Mucosa of rectum (tissue), 2 donors: ENCODE measurements around the gene OR4C45.
"Not testable (repeated sequence)": the region's sequence is repeated elsewhere in the genome, so short reads cannot be mapped to it uniquely, and the experiment has no call there.

Experiments
- H3K27ac ChIP-seq, 2 donors: one replicate each; pipeline ENCODE4 v1.7.0; 2013; ENCODE audit warnings: inconsistent platforms in 2 of 2, low read depth in 2 of 2, low read length in 2 of 2
- H3K27me3 ChIP-seq, 2 donors: one replicate each; pipeline ENCODE4 v1.7.0; 2013; ENCODE audit warnings: low read length in 2 of 2; ENCODE audit not compliant: control insufficient read depth in 2 of 2, insufficient read depth in 2 of 2
- H3K36me3 ChIP-seq, 2 donors: one replicate each; pipeline ENCODE4 v1.7.0; 2013; ENCODE audit warnings: low read length in 2 of 2; ENCODE audit not compliant: control insufficient read depth in 2 of 2, insufficient read depth in 2 of 2
- H3K4me1 ChIP-seq, 2 donors: one replicate each; pipeline ENCODE4 v1.7.0; 2013; ENCODE audit warnings: low read length in 2 of 2, mild to moderate bottlenecking in 1 of 2; ENCODE audit not compliant: control insufficient read depth in 2 of 2, insufficient read depth in 2 of 2
- H3K4me3 ChIP-seq, 2 donors: one replicate each; pipeline ENCODE4 v1.7.0; 2013; ENCODE audit warnings: low read length in 2 of 2
- H3K9ac ChIP-seq, 2 donors: one replicate each; pipeline ENCODE4 v1.7.0; 2013; ENCODE audit warnings: low read length in 2 of 2, low read depth in 1 of 2, mild to moderate bottlenecking in 1 of 2
- H3K9me3 ChIP-seq, 2 donors: one replicate each; pipeline ENCODE4 v1.7.0; 2013; ENCODE audit warnings: low read length in 2 of 2; ENCODE audit not compliant: control insufficient read depth in 2 of 2
- donor health status: healthy.
- donor health status: Normal muscosa, but diverticular disease.

The OR4C45 gene

DNA sequence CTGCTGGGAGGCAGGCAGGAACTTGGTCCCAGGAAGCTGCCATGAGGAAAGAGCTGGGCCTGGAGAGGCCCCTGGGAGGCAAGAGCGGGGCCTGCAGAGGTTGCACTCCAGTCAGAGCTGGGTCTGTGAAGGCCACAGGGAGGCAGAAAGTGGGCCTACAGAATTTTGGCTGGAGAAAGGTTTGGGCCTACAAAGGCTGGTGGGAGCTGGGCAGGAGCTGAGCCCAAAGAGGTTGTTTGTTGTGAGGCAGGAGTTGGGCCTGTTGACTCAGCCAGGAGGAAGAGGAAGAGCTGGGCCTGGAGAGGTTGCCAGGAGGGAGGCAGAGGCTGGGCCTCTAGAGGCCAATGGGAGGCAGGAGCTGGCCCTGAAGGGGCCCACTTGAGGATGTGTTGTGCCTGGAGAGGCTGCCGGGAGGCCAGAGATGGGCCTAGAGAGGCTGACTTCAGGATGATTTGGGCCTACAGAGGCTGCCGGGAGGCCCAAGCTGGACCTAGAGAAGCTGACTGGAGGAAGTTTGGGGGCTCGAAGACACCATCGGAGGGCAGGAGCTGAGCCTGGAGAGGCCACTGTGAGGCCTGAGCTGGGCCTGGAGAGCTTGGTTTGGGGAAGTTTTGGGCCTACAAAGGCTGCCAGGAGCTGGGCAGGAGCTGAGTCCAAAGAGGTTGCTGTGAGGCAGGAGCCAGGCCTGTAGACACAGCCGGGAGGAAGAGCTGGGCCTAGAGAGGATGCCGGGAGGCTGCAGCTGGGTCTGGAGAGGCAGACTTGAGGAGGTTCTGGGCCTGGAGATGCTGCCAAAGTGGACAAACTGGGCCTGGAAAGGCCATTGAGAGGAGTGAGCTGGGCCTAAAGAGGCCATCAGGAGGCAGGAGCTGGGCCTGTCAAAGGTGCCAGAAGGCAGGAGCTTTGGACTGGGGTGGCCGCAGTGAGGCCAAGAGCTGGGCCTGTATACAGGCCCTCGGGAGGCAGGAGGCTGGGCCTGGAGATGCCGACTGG, 40.7 kb downstream of the OR4C45 start:
- H3K4me3 ChIP-seq = no peak overlapping the region
- H3K9ac ChIP-seq = no peak overlapping the region
- no peaks in the 10 kb centered on the region for H3K4me1 ChIP-seq
- no peak overlapping the region for H3K27ac ChIP-seq
- no peaks in the 10 kb centered on the region for H3K36me3 ChIP-seq
- peaks cover 0 to 7% of the 10 kb centered on the region in 2 donors for H3K9me3 ChIP-seq
- H3K27me3 ChIP-seq = no peaks in the 10 kb centered on the region

DNA sequence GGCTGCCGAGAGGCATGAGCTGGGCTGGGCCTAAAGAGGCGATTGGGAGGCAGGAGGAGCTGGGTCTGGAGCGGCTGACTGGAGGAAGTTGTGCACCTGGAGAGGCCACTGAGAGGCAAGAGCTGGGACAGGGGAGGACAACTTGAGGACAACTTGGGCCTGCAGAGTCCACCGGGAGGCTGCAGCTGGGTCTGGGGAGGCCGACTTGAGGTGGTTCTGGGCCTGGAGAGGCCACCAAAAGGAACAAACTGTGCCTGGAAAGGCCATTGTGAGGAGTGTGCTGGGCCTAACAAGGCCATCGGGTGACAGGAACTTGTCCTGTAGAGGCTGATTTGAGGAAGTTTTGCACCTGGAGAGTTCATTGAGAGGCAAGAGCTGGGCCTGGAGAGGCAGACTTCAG, 41.5 kb downstream of the OR4C45 start:
- H3K36me3 ChIP-seq = no peaks in the 10 kb centered on the region
- H3K27me3 ChIP-seq = no peaks in the 10 kb centered on the region
- no peak overlapping the region for H3K4me3 ChIP-seq
- H3K27ac ChIP-seq = no peak overlapping the region
- H3K9ac ChIP-seq = no peak overlapping the region
- H3K9me3 ChIP-seq = peaks cover 0 to 7% of the 10 kb centered on the region in 2 donors
- no peaks in the 10 kb centered on the region for H3K4me1 ChIP-seq

DNA sequence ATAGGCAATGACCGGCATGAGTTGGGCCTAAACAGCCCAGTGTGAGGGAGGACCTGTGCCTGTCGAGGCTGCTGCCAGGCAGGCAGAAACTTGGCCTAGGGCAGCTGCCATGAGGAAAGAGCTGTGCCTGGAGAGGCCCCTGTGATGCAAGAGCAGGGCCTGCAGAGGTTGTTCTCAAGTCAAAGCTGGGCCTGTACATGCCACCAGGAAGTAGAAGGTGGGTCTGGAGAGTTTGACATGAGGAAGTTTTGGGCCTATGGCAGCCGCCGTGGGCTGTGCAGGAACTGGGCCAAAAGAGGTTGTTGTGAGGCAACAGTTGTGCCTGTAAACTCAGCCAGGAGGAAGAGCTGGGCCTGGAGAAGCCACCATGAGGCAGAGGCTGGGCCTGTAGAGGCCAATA, 43.2 kb downstream of the OR4C45 start:
- H3K36me3 ChIP-seq = no peaks in the 10 kb centered on the region
- no peak overlapping the region for H3K4me3 ChIP-seq
- H3K27ac ChIP-seq = no peak overlapping the region
- peaks cover 0 to 7% of the 10 kb centered on the region in 2 donors for H3K9me3 ChIP-seq
- H3K9ac ChIP-seq = no peak overlapping the region
- no peaks in the 10 kb centered on the region for H3K27me3 ChIP-seq
- no peaks in the 10 kb centered on the region for H3K4me1 ChIP-seq

DNA sequence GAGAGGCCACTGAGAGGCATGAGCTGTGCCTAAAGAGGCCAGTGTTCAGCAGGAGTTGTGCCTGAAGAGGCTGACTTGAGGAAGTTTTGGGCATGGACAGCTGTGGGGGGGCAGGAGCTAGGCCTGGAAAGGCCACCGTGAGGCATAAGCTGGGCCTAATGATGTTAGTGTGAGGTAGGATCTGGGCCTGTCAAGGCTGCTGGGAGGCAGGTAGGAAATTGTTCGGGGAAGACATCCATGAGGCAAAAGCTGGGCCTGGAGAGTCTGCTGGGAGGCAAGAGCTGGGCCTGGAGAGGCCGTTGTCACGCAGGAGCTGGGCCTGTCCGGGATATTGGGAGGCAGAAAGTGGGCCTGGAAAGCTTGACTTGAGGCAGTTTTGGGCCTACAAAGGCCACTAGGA, 44.9 kb downstream of the OR4C45 start:
- Histone ChIP-seq H3K36me3 (no peaks in the 10 kb centered on the region), H3K27me3 (no peaks in the 10 kb centered on the region), H3K4me3 (no peak overlapping the region), H3K9ac (no peak overlapping the region), H3K27ac (no peak overlapping the region), H3K9me3 (peaks cover 0 to 7% of the 10 kb centered on the region in 2 donors), H3K4me1 (no peaks in the 10 kb centered on the region)

DNA sequence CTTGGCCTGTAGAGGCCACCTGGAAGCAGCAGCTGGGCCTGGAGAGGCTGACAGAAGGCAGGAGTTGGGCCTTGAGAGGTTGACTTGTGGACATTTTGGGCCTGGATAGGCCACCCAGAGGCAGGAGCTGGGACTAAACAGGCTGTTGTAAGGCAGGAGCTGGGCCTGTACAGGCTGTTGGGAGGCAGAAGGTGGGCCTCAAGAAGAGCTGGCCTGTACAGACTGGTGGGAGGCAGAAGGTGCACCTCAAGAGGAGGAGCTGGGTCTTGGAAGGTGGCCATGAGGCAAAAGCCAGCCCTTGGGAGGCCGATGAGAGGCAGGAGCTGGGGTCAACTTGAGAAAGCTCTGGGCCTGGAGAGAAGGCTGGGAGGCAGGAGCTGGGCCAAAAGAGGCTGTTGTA, 45.3 kb downstream of the OR4C45 start:
- no peak overlapping the region for H3K9ac ChIP-seq
- no peaks in the 10 kb centered on the region for H3K36me3 ChIP-seq
- no peaks in the 10 kb centered on the region for H3K4me1 ChIP-seq
- no peaks in the 10 kb centered on the region for H3K27me3 ChIP-seq
- H3K27ac ChIP-seq = no peak overlapping the region
- H3K9me3 ChIP-seq = peaks cover 0 to 7% of the 10 kb centered on the region in 2 donors
- no peak overlapping the region for H3K4me3 ChIP-seq

DNA sequence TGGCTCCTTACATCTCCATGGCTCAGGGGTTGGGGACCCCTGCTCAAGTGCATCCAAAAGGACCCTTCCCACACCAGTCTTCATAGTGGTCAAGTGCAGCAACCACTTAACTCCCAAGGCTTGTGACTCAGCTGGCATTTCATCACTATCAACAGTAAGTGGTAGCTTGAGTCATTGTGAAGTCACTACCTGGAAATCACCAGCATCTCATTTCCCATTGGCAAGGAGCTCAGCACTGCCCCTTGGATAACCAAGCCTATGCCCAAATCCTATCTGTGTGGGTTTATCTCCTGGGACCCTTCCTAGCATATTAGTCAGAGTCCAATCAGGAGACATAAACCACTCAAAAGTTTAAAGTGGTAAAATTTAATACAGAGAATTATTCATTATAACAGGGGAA, 46.3 kb downstream of the OR4C45 start:
- H3K4me1 ChIP-seq, H3K36me3 ChIP-seq, H3K27me3 ChIP-seq, H3K9ac ChIP-seq, H3K27ac ChIP-seq, H3K9me3 ChIP-seq, H3K4me3 ChIP-seq: not testable (repeated sequence)

DNA sequence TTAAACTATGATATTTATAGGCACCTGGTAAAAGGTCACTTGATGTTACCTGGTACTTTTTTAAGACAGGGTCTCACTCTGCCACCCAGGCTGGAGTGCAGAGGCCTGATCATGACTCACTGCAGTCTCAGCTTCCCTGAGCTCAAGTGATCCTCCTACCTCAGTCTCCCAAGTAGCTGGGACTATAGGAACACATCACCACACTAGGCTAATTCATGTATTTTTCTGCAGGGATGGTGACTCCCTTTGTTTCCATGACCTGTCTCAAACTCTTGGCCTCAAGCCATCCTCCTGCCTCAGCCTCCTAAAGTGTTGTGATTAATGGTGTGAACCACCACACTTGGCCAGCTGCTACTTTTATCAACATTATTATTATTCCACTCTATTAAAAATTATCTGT, 47.6 kb downstream of the OR4C45 start:
- Histone ChIP-seq H3K9me3 (peaks cover 0 to 7% of the 10 kb centered on the region in 2 donors), H3K36me3 (no peaks in the 10 kb centered on the region), H3K4me3 (no peak overlapping the region)

More for the DNA sequence above, 47.6 kb downstream of the OR4C45 start:
- no peaks in the 10 kb centered on the region for H3K4me1 ChIP-seq
- no peak overlapping the region for H3K27ac ChIP-seq
- no peak overlapping the region for H3K9ac ChIP-seq
- H3K27me3 ChIP-seq = no peaks in the 10 kb centered on the region
